Mucosa of gallbladder (tissue), 1 donor: ENCODE measurements around the gene PDE3B. TPM values are rescaled to one million over a fixed set of nuclear protein-coding genes. Genes with fewer than 3 reads are reported as not detected.
"Not testable (repeated sequence)": the region's sequence is repeated elsewhere in the genome, so short reads cannot be mapped to it uniquely, and the experiment has no call there.

ENCODE experiments used
- DNase-seq: peaks from one replicate; pipeline ENCODE4 v3.0.0-alpha.2; 2020; ENCODE audit warnings: low spot score
- total RNA-seq: library from RNA; stranded (reverse); gene quantifications from one replicate; pipeline ENCODE4 v1.2.1, GENCODE V29; 2021
- donor health status: DM: no; HTN: no; CAD: no.

The PDE3B gene
- total RNA-seq, 1 donor from 2014 or later: 7.5 TPM

GRCh38 chr11:14743667-14744066, 100.1 kb downstream of the PDE3B start:
- not testable (repeated sequence) for DNase-seq

DNA sequence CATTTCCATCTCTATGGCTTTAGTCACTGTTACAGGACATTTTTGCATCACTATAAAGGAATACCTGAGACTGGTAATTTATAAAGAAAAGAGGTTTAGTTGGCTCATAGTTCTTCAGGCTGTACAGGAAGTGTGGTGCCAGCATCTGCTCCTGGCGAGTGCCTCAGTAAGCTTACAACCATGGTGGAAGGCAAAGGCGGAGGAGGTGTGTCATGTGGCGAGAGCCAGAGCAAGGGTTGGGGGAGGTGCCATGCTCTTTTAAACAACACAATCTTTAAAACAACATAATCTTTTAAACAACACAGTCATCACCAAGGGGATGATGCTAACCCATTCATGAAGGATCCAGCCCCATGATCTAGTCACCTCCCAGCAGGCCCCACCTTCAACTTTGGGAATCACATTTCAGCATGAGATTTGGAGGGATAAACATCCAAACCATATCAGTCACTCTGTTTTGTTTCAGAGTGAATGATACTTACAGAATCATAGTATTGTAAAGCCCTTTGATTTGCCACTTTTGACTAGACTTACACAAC, 103.3 kb downstream of the PDE3B start:
- no peak for DNase-seq

- DNase-seq: no peak
Measured at GRCh38 chr11:14748090-14748489, 104.5 kb downstream of the PDE3B start.

DNA sequence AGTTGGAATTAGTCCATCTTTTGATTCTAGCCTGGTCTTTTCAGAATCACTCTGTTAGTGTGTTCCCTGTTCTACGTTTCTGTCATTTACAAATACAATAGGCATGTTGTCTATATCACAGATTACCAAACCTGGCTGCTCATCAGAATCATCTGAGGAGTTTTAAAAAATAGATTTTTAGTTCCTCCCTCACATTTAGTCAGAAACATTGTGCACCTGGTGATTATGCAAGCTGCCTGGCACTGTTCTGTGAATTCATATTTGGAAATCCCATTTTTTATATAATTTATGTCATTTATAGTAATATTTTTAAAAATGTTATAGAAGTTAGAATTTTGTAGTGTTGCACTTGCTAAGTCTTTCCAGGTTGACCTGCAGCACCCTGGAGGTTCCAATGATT, 107.3 kb downstream of the PDE3B start:
- no peak for DNase-seq

- no peak for DNase-seq
Measured at GRCh38 chr11:14751975-14752407, 108.4 kb downstream of the PDE3B start.

GRCh38 chr11:14755140-14755539, 111.5 kb downstream of the PDE3B start:
- no peak for DNase-seq

DNA sequence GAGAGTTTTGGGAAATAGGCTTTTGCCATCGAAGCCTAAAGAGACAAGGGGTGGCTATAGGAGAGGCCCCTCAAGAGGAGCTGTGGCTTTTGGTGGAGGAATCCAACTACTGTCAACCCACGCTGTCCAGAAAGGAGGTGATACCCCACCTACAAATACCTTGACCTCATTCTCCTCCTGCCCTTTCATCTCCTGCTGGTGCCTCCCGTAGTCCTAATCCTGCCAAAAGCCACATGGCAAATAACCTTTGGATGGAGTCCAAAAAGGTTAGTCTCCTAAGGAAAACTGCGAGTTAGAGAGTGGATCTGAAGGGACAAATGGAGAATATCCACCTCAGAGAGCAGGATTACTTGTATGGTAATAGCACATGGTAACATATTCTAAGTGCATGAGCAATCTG, 112.7 kb downstream of the PDE3B start:
- no peak for DNase-seq

DNA sequence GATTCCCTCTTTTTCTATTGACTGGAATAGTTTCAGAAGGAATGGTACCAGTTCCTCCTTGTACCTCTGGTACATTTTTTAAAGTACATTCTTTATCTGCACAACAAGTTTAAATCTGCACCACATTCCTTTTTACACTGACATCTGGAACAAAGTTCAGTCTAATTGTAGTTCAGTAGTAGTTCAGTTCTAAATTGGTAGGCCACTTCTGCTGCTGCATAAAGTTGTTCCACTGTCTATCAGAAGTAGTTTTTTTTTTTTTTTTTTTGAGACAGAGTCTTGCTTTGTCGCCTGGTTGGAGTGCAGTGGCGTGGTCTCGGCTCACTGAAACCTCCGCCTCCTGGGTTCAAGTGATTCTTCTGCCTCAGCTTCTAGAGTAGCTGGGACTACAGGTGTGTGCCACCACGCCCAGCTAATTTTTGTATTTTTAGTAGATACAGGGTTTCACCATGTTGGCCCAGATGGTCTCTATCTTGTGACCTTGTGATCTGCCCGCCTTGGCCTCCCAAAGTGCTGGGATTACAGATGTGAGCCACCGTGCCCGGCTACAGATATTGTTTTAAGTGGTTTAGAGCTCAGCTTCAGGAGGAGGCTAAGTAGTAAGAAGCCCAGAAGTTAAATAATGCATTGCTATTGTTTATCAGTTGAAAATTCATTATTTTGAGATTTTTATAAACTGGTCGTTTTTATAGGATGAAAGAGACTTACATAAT, 115.9 kb downstream of the PDE3B start:
- DNase-seq: not testable (repeated sequence)

GRCh38 chr11:14764179-14764578, 120.6 kb downstream of the PDE3B start:
- DNase-seq: no peak

GRCh38 chr11:14764579-14765527, 121.2 kb downstream of the PDE3B start:
- DNase-seq: no peak

- no peak for DNase-seq
Measured at GRCh38 chr11:14766585-14766984, 123.0 kb downstream of the PDE3B start.

DNA sequence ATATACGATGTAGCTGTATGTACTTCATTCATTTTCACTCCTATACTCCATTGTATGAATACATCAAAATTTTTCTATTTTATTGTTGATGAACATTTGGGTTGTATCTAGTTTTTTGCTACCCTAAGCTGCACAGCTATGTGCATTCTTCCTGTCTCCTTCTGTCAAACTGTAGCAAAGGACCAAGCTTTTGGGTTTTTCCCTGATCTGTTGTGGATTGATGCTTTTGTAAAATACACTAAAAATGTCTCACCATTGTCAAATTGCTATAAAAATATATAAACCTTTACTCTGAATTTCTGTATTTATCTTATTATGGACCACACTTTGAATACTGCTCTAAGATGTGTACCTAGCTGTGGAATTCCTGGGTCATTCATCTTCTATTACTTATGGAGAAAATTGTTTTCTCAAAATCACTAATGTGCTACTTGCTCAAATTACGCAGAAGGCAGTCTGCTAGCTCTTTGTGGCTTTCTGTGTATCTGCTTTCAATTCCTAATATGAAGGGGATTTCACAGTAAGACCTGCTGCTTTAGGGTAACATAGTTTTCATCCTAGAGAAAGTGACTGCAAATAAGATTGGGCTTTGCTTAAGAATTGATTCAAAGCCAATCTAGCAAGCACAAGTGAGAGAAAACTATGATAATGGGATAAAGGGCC, 125.1 kb downstream of the PDE3B start:
- DNase-seq: no peak

GRCh38 chr11:14773755-14774154, 130.2 kb downstream of the PDE3B start:
- no peak for DNase-seq

GRCh38 chr11:14774721-14775120, 131.1 kb downstream of the PDE3B start:
- DNase-seq: no peak

DNA sequence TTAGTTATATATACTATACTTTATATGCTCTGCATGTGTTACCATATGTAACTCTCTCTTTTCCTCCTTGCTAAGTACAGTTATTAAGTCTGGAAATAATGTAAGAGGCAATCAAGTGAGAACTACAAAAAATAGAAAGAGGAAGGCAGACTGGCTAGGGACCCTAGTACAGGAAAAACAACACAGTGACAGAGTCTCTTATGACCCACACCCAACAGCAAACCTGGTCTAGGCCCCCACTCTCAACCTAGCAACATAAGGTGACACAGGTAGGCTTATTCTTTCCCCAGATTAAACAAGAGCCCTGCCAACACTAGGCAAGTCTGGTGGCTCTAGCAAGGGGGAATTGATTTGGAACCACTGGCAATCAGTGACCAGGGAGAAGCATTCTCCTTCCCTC, 132.3 kb downstream of the PDE3B start:
- no peak for DNase-seq

DNA sequence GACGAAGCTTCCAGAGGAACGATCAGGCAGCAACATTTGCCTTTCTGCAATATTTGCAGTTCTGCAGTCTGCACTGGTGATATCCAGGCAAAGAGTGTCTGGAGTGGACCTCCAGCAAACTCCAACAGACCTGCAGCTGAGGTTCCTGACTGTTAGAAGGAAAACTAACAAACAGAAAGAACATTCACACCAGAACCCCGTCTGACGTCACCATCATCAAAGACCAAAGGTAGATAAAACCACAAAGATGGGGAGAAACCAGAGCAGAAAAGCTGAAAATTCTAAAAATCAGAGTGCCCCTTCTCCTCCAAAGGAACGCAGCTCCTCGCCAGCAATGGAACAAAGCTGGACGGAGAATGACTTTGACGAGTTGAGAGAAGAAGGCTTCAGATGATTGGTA, 134.9 kb downstream of the PDE3B start:
- not testable (repeated sequence) for DNase-seq

DNA sequence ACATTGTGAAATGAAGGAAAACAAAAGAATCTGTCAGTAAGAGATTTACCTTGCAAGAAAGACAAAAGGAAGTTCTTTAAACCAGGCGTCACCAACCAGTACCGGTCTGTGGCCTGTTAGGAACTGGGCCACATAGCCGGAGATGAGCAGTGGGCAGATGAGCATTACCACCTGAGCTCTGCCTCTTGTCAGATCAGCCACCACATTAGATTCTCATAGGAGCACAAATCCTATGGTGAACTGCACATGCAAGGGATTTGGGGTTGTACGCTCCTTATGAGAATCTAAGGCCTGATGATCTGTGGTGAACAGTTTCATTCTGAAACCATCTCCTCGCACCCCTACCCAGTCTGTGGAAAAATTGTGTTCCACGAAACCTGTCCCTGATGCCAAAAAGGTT, 140.2 kb downstream of the PDE3B start:
- no peak for DNase-seq

DNA sequence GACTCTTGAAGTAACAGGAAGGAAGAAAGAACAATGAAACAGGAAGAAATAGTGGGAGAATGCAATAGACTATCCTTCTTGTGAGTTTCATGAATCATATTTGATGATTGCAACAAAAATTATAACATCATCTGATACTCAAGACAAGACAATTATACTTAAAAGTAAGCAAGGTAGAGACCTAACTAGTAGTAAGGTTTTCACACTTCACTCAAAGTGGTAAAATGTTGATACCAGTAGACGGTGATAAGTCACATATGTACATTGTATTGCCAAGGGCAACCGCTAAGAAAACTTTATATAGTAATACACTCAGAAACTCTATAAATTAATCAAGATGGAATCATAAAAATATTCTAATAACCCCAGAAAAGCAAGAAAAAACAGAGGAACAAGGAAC, 140.6 kb downstream of the PDE3B start:
- no peak for DNase-seq

GRCh38 chr11:14789879-14790484, 146.4 kb downstream of the PDE3B start:
- no peak for DNase-seq

GRCh38 chr11:14793546-14793945, 149.9 kb downstream of the PDE3B start:
- DNase-seq: no peak

GRCh38 chr11:14796028-14796427, 152.4 kb downstream of the PDE3B start:
- not testable (repeated sequence) for DNase-seq

DNA sequence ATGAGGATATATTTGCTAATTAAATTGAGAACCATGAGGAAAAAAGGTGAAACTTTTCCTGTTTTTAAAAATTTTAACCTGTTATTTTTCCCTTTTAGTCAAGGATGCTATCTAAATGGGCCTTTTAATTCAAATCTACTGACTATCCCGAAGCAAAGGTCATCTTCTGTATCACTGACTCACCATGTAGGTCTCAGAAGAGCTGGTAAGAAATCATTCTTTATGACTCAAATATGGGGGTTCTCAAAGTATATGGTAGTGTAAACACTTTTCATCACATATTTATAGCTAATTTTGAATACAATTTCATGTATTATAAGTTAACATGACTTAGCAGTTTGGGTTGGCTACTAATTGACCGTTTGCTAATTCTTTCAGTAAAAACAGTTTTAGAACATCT, 160.2 kb downstream of the PDE3B start:
- no peak for DNase-seq
